ENCODE results near the gene UBLCP1.

GRCh38 chr5:159244163-159244562 is 18.9 kb upstream of the UBLCP1 start:
- TF ChIP-seq CTCF (IDR thresholded peaks at IDR 0.05) (no peak), POLR2A (IDR thresholded peaks at IDR 0.05) (no peak)

Measured in thyroid gland (tissue), 4 donors.